ENCODE results near the gene KDM3B. TPM values are rescaled to one million over a fixed set of nuclear protein-coding genes. Genes with fewer than 3 reads are reported as not detected.

Gene KDM3B
- total and polyA plus RNA-seq, 9 of the 15 experiments (the other 6 are each of a cell fraction or from before 2014, with no cell fraction given), result 13.8 to 62.8 (median 41.9) TPM

DNA sequence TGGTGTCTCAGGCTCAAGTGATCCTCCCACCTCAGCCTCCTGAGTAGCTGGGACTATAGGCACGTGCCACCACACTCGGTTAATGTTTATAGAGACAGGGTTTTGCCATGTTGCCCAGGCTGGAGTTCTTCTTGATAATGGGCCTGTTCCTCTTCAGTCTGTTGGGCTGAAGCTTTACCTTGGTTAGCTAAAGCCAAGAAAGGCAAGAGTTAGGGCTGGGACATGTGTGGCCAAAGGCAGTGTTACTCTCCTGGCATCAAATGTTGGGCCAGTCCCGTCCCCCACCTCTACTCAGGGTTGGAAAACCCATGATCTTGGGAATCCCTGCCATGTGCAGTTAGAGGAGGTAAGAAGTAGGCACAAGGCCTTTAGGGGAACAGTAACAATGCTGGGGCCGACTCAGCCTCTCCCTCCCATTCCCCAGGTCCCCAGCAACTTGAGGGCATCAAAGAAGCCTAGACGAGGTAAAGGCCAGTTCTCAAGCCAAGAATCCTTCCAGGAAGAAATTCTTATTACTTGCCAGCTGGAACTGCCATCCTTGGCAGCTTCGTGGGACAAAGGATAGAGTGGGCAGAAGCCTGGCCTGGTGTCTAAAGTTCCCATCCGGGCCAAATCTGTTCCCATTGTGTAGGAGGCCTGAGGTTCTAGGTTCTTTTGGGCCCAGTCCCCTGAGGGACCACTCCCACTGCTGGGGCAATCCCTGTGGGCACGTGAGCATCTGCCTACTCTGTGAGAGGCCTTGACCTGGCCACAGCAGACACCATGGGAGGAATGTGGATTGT, 117.2 kb downstream of the KDM3B start (continued):
- TF ChIP-seq, protein P1, sequence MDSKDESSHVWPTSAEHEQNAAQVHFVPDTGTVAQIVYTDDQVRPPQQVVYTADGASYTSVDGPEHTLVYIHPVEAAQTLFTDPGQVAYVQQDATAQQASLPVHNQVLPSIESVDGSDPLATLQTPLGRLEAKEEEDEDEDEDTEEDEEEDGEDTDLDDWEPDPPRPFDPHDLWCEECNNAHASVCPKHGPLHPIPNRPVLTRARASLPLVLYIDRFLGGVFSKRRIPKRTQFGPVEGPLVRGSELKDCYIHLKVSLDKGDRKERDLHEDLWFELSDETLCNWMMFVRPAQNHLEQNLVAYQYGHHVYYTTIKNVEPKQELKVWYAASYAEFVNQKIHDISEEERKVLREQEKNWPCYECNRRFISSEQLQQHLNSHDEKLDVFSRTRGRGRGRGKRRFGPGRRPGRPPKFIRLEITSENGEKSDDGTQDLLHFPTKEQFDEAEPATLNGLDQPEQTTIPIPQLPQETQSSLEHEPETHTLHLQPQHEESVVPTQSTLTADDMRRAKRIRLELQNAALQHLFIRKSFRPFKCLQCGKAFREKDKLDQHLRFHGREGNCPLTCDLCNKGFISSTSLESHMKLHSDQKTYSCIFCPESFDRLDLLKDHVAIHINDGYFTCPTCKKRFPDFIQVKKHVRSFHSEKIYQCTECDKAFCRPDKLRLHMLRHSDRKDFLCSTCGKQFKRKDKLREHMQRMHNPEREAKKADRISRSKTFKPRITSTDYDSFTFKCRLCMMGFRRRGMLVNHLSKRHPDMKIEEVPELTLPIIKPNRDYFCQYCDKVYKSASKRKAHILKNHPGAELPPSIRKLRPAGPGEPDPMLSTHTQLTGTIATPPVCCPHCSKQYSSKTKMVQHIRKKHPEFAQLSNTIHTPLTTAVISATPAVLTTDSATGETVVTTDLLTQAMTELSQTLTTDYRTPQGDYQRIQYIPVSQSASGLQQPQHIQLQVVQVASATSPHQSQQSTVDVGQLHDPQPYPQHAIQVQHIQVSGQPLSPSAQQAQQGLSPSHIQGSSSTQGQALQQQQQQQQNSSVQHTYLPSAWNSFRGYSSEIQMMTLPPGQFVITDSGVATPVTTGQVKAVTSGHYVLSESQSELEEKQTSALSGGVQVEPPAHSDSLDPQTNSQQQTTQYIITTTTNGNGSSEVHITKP (IDR thresholded peaks at IDR 0.05; ENCODE audit: partially characterized antibody), result peak; percentile 57
- TF ChIP-seq ZBTB7A (IDR thresholded peaks at IDR 0.05; ENCODE audit: borderline replicate concordance, control insufficient read depth, low read depth, low read length) (0 out of 2 replicates have a peak, but pooled peaks have one; percentile 36), CHD1 (IDR thresholded peaks at IDR 0.05; ENCODE audit: low read length) (no peak), HDAC1 (IDR thresholded peaks at IDR 0.05) (peak in 1 of 2 experiments; percentile 47; a peak in 1 of 4 replicates), SNRNP70 (optimal IDR thresholded peaks at IDR 0.05; ENCODE audit: low read depth, low read length) (peak; percentile 99), PURB (CRISPR knock-in tag; IDR thresholded peaks at IDR 0.05; ENCODE audit: low read depth) (no peak), ZBTB9 (CRISPR knock-in tag; IDR thresholded peaks at IDR 0.05) (no peak; the same call in 1 of the 2 replicates), CLOCK (CRISPR knock-in tag; IDR thresholded peaks at IDR 0.05; ENCODE audit: borderline replicate concordance) (no peak), NONO (IDR thresholded peaks at IDR 0.05; ENCODE audit: low read depth in 2 of 2, low read length in 1 of 2) (peak in 1 of 2 experiments; percentile 39; a peak in 2 of 4 replicates), ASH1L (IDR thresholded peaks at IDR 0.05; ENCODE audit: borderline replicate concordance, low read depth, partially characterized antibody) (peak; percentile 14), ZNF143 (CRISPR knock-in tag; IDR thresholded peaks at IDR 0.05) (no peak), EP400 (IDR thresholded peaks at IDR 0.05) (no peak), ZBTB2 (IDR thresholded peaks at IDR 0.05) (peak; percentile 19; the same call in 1 of the 2 replicates), NR3C1 (CRISPR knock-in tag; IDR thresholded peaks at IDR 0.05) (0 out of 2 replicates have a peak, but pooled peaks have one; percentile 27)
- TF ChIP-seq, protein P2, sequence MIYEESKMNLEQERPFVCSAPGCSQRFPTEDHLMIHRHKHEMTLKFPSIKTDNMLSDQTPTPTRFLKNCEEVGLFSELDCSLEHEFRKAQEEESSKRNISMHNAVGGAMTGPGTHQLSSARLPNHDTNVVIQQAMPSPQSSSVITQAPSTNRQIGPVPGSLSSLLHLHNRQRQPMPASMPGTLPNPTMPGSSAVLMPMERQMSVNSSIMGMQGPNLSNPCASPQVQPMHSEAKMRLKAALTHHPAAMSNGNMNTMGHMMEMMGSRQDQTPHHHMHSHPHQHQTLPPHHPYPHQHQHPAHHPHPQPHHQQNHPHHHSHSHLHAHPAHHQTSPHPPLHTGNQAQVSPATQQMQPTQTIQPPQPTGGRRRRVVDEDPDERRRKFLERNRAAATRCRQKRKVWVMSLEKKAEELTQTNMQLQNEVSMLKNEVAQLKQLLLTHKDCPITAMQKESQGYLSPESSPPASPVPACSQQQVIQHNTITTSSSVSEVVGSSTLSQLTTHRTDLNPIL (CRISPR knock-in tag; IDR thresholded peaks at IDR 0.05), result no peak
